NCI-H748 treated with DMSO at 0.1 percent for 48 hours (cell line): ENCODE data around the gene OBSCN.
"Not testable (repeated sequence)": the region's sequence is repeated elsewhere in the genome, so short reads cannot be mapped to it uniquely, and the experiment has no call there.

Experiments
- DNase-seq: peaks from one replicate; lab custom pipeline; 2025; lab: John Stamatoyannopoulos, UW

Gene OBSCN

GRCh38 chr1:228259951-228260350, 52.1 kb downstream of the OBSCN start:
- no peak for DNase-seq

- no peak for DNase-seq
Measured at GRCh38 chr1:228261706-228262105, 53.9 kb downstream of the OBSCN start.

GRCh38 chr1:228262475-228262874, 54.6 kb downstream of the OBSCN start:
- no peak for DNase-seq

GRCh38 chr1:228263636-228264035, 55.8 kb downstream of the OBSCN start:
- no peak for DNase-seq

GRCh38 chr1:228264090-228264829, 56.4 kb downstream of the OBSCN start:
- no peak for DNase-seq

- no peak for DNase-seq
Measured at GRCh38 chr1:228265167-228265566, 57.3 kb downstream of the OBSCN start.

GRCh38 chr1:228267962-228268880, 60.4 kb downstream of the OBSCN start:
- no peak for DNase-seq

- no peak for DNase-seq
Measured at GRCh38 chr1:228268881-228269265, 61.0 kb downstream of the OBSCN start.

GRCh38 chr1:228269431-228269830, 61.6 kb downstream of the OBSCN start:
- not testable (repeated sequence) for DNase-seq

GRCh38 chr1:228270032-228270431, 62.2 kb downstream of the OBSCN start:
- no peak for DNase-seq

GRCh38 chr1:228271701-228272251, 63.9 kb downstream of the OBSCN start:
- no peak for DNase-seq

GRCh38 chr1:228272331-228272791, 64.5 kb downstream of the OBSCN start:
- no peak for DNase-seq

GRCh38 chr1:228272831-228273571, 65.2 kb downstream of the OBSCN start:
- no peak for DNase-seq

- no peak for DNase-seq
Measured at GRCh38 chr1:228273720-228274451, 66.0 kb downstream of the OBSCN start.

- no peak for DNase-seq
Measured at GRCh38 chr1:228274452-228275178, 66.8 kb downstream of the OBSCN start.

- no peak for DNase-seq
Measured at GRCh38 chr1:228275179-228275429, 67.3 kb downstream of the OBSCN start.

GRCh38 chr1:228275430-228276173, 67.8 kb downstream of the OBSCN start:
- DNase-seq, result peak; percentile 59

- DNase-seq, result no peak
Measured at GRCh38 chr1:228276174-228276831, 68.5 kb downstream of the OBSCN start.

GRCh38 chr1:228276901-228277490, 69.2 kb downstream of the OBSCN start:
- DNase-seq, result no peak
